Liver (tissue), 9 donors: ENCODE data around the gene GHRHR. TPM values are rescaled to one million over a fixed set of nuclear protein-coding genes. Genes with fewer than 3 reads are reported as not detected.

Source experiments
- DNase-seq: peaks from one replicate; pipeline ENCODE4 v3.0.0-alpha.2; 2017; ENCODE audit warnings: low spot score
- H3K27ac ChIP-seq, 2 donors: one replicate each; pipeline ENCODE4 v1.7.0; 2013; ENCODE audit warnings: inconsistent platforms in 2 of 2, low read length in 2 of 2, control low read depth in 1 of 2, low read depth in 1 of 2, mild to moderate bottlenecking in 1 of 2
- H3K27me3 ChIP-seq, 4 donors: one replicate each; pipeline versions ENCODE4 v1.6.1 to v1.7.0; 2013; ENCODE audit warnings: low read length in 3 of 4, inconsistent platforms in 1 of 4, mild to moderate bottlenecking in 1 of 4, moderate library complexity in 1 of 4; ENCODE audit not compliant: control insufficient read depth in 4 of 4, insufficient read depth in 4 of 4
- H3K36me3 ChIP-seq, 4 donors: one replicate each; pipeline versions ENCODE4 v1.6.1 to v1.7.0; 2013; ENCODE audit warnings: low read length in 3 of 4, mild to moderate bottlenecking in 3 of 4, low read depth in 1 of 4, moderate library complexity in 1 of 4; ENCODE audit not compliant: control insufficient read depth in 4 of 4, insufficient read depth in 3 of 4
- H3K4me1 ChIP-seq, 4 donors: one replicate each; pipeline versions ENCODE4 v1.6.1 to v1.7.0; 2013; ENCODE audit warnings: low read length in 3 of 4, mild to moderate bottlenecking in 3 of 4, moderate library complexity in 1 of 4; ENCODE audit not compliant: control insufficient read depth in 4 of 4, insufficient read depth in 4 of 4
- H3K4me3 ChIP-seq, 3 donors: one replicate each; pipeline versions ENCODE4 v1.6.1 to v1.7.0; 2013; ENCODE audit warnings: low read length in 3 of 3, control low read depth in 1 of 3, low read depth in 1 of 3, mild to moderate bottlenecking in 1 of 3
- H3K9ac ChIP-seq, 2 donors: one replicate each; pipeline ENCODE4 v1.7.0; 2013; ENCODE audit warnings: low read length in 2 of 2, mild to moderate bottlenecking in 2 of 2, moderate library complexity in 2 of 2, control low read depth in 1 of 2, low read depth in 1 of 2
- H3K9me3 ChIP-seq, 4 donors: one replicate each; pipeline versions ENCODE4 v1.6.1 to v1.7.0; 2013; ENCODE audit warnings: low read length in 3 of 4; ENCODE audit not compliant: control insufficient read depth in 4 of 4
- ATF3 ChIP-seq: IDR thresholded peaks from 2 replicates; pipeline ENCODE4 v1.6.1; 2016; ENCODE audit warnings: antibody characterized with exemption
- CTCF ChIP-seq: fragments of 150-350 bp; IDR thresholded peaks from 2 replicates; pipeline ENCODE4 v1.5.1; 2017; ENCODE audit warnings: improper control_type of control experiment, low read depth, low read length; ENCODE audit not compliant: missing input control
- EGR1 ChIP-seq, 2 donors: IDR thresholded peaks; 2 replicates each; pipeline ENCODE4 v1.6.1; 2016 to 2018; ENCODE audit warnings: antibody characterized with exemption in 2 of 2, low read depth in 2 of 2
- FOXA1 ChIP-seq: IDR thresholded peaks from 2 replicates; pipeline ENCODE4 v1.6.1; 2016; ENCODE audit warnings: antibody characterized with exemption
- FOXA2 ChIP-seq: IDR thresholded peaks from 2 replicates; pipeline ENCODE4 v1.6.1; 2016; ENCODE audit warnings: antibody characterized with exemption
- GABPA ChIP-seq, 2 donors: IDR thresholded peaks in 1 of 2; conservative IDR thresholded peaks in 1 of 2; 2 replicates each; pipeline ENCODE4 v1.6.1; 2016; ENCODE audit warnings: antibody characterized with exemption in 2 of 2, mild to moderate bottlenecking in 1 of 2, moderate library complexity in 1 of 2
- HNF4A ChIP-seq, 2 donors: conservative IDR thresholded peaks; 2 replicates each; pipeline ENCODE4 v1.6.1; 2016; ENCODE audit warnings: antibody characterized with exemption in 2 of 2, mild to moderate bottlenecking in 2 of 2
- HNF4G ChIP-seq: IDR thresholded peaks from 2 replicates; pipeline ENCODE4 v1.6.1; 2016; ENCODE audit warnings: antibody characterized with exemption
- MAX ChIP-seq: IDR thresholded peaks from 2 replicates; pipeline ENCODE4 v1.6.1; 2016; ENCODE audit warnings: antibody characterized with exemption
- RAD21 ChIP-seq, 2 donors: IDR thresholded peaks; 2 replicates each; pipeline ENCODE4 v1.6.1; 2016; ENCODE audit warnings: antibody characterized with exemption in 2 of 2, mild to moderate bottlenecking in 2 of 2
- RXRA ChIP-seq, 2 donors: IDR thresholded peaks; 2 replicates each; pipeline ENCODE4 v1.6.1; 2017 to 2018; ENCODE audit warnings: antibody characterized with exemption in 2 of 2, mild to moderate bottlenecking in 1 of 2
- YY1 ChIP-seq: IDR thresholded peaks from 2 replicates; pipeline ENCODE4 v1.6.1; 2016; ENCODE audit warnings: antibody characterized with exemption, mild to moderate bottlenecking
- WGBS: extraction: QIAGEN DNeasy Blood & Tissue Kit; methylation state at CpG from one replicate; pipeline ENCODE4 v1.1.7; 2013; 5-methylcytosine and 5-hydroxymethylcytosine counted together
- polyA plus RNA-seq, 2 donors: library from polyadenylated mRNA; stranded (reverse) in 1 of 2; unstranded in 1 of 2; fragments of 200-250 nt in 1 of 2; fragments of >200 nt in 1 of 2; fragmentation: Nextera tagmentation in 1 of 2; extraction: Ambion mirVana in 1 of 2; gene quantifications; one replicate each; pipeline versions ENCODE4 v1.2.1 to v1.2.3, GENCODE V29; 2013 to 2015
- total RNA-seq, 2 donors: library from RNA; depleted of rRNA; stranded (reverse); fragments of >200 nt; gene quantifications; one replicate each; pipeline ENCODE4 v1.2.3, GENCODE V29; 2014
- donor health status: healthy.
- donor health status: healthy.
- donor health status: healthy.
- donor health status: healthy.
- donor health status: healthy.

Gene GHRHR
- total and polyA plus RNA-seq, 4 donors: 0.46 to 0.50 TPM; not detected in 2

GRCh38 chr7:30934732-30935568 lies 28.8 kb upstream of the GHRHR start:
- no peak for TF ChIP-seq FOXA2
- no peak for TF ChIP-seq RAD21 (IDR thresholded peaks at IDR 0.05)
- TF ChIP-seq FOXA1: no peak
- TF ChIP-seq CTCF: no peak
- TF ChIP-seq HNF4A (conservative IDR thresholded peaks at IDR 0.05): no peak
- TF ChIP-seq YY1: no peak
- H3K36me3 ChIP-seq: no peaks in the 10 kb centered on the region
- H3K4me1 ChIP-seq: peaks cover 0 to 3% (median under 1%) of the 10 kb centered on the region in 4 donors
- 82% methylated on average over 6 of the region's 6 CpGs for WGBS
- DNase-seq: no peak
- no peaks in the 10 kb centered on the region for H3K27me3 ChIP-seq
- H3K9ac ChIP-seq: no peak overlapping the region
- no peak overlapping the region for H3K4me3 ChIP-seq
- no peak overlapping the region for H3K27ac ChIP-seq
- no peaks in the 10 kb centered on the region for H3K9me3 ChIP-seq

- no peak overlapping the region for H3K9ac ChIP-seq
- WGBS: 85% methylated on average over 3 of the region's 3 CpGs
- H3K27ac ChIP-seq: no peak overlapping the region
- H3K27me3 ChIP-seq: no peaks in the 10 kb centered on the region
- no peak for TF ChIP-seq RAD21 (IDR thresholded peaks at IDR 0.05)
- TF ChIP-seq ATF3: no peak
- TF ChIP-seq GABPA (IDR thresholded peaks at IDR 0.05 in 1 of 2, conservative IDR thresholded peaks at IDR 0.05 in 1 of 2): no peak
- H3K9me3 ChIP-seq: no peaks in the 10 kb centered on the region
- no peak for DNase-seq
- peaks cover 0 to 3% (median under 1%) of the 10 kb centered on the region in 4 donors for H3K4me1 ChIP-seq
- no peak overlapping the region for H3K4me3 ChIP-seq
- no peaks in the 10 kb centered on the region for H3K36me3 ChIP-seq
Observed at GRCh38 chr7:30935569-30935877, 28.2 kb upstream of the GHRHR start.

GRCh38 chr7:30936650-30937245 lies 27.0 kb upstream of the GHRHR start:
- Histone ChIP-seq H3K4me3 (no peak overlapping the region), H3K27ac (no peak overlapping the region), H3K4me1 (peaks cover 0 to 3% (median under 1%) of the 10 kb centered on the region in 4 donors), H3K9ac (no peak overlapping the region), H3K9me3 (no peaks in the 10 kb centered on the region), H3K36me3 (no peaks in the 10 kb centered on the region), H3K27me3 (no peaks in the 10 kb centered on the region)
- no peak for DNase-seq
- TF ChIP-seq EGR1 (IDR thresholded peaks at IDR 0.05; ENCODE audit: low read depth in 2 of 2) (no peak), MAX (no peak), YY1 (no peak), HNF4A (conservative IDR thresholded peaks at IDR 0.05) (no peak), HNF4G (no peak), RXRA (IDR thresholded peaks at IDR 0.05) (no peak), CTCF (no peak), FOXA1 (no peak), RAD21 (IDR thresholded peaks at IDR 0.05) (no peak), GABPA (IDR thresholded peaks at IDR 0.05 in 1 of 2, conservative IDR thresholded peaks at IDR 0.05 in 1 of 2) (no peak), ATF3 (no peak)
